IPS-18c (cell line): ENCODE measurements around the gene SMCR8.
"Not testable (repeated sequence)": the region's sequence is repeated elsewhere in the genome, so short reads cannot be mapped to it uniquely, and the experiment has no call there.

Experiments
- H3K4me3 ChIP-seq: 2 replicates; pipeline ENCODE4 v1.7.0; 2013; ENCODE audit warnings: low read depth, mild to moderate bottlenecking, low read length, moderate library complexity; ENCODE audit not compliant: insufficient read depth
- H3K9me3 ChIP-seq: one replicate; pipeline ENCODE4 v1.6.1; 2013; ENCODE audit warnings: mild to moderate bottlenecking, low read length, moderate library complexity; ENCODE audit not compliant: control insufficient read depth, insufficient read depth

SMCR8 gene

DNA sequence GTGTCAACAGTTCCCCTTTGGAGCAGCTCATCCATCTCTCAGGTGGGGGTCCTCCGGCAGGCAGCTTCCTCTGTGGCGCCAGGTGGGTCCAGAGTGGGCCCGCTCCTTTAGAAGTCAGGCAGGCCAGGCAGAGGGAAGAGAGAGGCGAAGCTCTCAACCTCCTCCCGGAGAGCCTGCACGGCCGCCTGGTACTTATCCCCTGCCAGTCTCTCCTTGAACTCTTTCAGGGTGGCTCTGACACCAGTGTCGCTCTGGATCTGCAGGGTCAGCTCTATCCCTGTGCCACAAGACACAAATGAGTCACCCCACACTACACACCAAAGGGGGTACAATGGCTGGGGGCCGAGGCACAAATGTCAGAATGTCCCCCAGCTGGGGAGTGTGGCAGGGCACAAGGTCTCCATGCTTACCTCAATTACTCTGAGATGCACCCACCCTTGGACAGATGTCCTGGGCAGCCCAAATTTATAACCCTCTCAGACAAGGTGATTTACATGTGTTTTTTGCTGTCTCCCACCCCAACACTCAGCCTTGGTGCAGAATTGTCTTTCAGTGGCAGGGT, 13.6 kb downstream of the SMCR8 start:
- H3K9me3 ChIP-seq, result peaks cover 2% of the 10 kb centered on the region
- no peak overlapping the region for H3K4me3 ChIP-seq

DNA sequence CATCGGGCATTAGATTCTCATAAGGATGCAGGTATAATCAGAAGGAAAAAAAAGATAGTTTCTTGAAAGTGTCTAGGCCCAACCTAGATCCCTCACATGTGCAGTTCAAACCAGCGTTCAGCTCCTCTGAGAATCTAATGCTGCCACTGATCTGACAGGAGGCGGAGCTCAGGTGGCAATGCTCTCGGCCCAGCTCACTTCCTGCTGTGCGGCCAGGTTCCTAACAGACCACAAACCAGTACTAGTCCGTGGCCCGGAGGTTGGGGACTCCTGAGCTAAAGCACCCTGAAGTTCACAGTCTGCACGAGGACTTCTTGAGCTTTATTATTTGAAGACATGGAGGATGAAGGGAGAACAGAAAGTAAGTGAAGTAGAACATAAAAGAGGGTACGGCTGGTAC, 16.8 kb downstream of the SMCR8 start:
- H3K9me3 ChIP-seq, result peaks cover 2% of the 10 kb centered on the region
- no peak overlapping the region for H3K4me3 ChIP-seq

DNA sequence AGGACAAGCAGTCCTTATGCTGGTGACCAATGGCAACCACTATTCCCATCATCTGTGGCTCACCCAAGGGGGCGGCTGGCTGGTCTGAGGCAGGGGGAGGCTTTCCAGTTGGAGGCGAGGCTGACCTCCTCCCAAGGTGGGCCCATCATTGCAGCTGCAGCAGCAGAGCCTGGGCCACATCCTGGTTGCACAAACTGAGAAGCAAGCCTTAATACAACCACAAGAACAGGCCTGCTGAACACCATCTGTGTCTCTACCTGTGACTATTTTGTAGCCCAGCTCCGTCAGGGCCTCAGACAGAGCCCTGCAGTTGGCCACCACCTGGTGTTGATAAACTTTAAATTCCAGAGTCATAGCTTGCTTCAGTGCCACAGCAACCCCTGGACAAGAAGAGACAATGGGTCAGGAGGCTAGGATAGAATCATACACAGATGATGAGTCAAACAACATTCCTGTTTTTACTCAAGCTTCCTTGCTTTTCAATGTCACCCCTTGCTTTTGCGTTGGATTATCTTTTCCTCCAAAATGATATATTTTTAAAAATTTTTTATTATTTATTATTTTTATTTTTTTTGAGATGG, 17.9 kb downstream of the SMCR8 start:
- Histone ChIP-seq H3K9me3 (peaks cover 2% of the 10 kb centered on the region), H3K4me3 (no peak overlapping the region)

DNA sequence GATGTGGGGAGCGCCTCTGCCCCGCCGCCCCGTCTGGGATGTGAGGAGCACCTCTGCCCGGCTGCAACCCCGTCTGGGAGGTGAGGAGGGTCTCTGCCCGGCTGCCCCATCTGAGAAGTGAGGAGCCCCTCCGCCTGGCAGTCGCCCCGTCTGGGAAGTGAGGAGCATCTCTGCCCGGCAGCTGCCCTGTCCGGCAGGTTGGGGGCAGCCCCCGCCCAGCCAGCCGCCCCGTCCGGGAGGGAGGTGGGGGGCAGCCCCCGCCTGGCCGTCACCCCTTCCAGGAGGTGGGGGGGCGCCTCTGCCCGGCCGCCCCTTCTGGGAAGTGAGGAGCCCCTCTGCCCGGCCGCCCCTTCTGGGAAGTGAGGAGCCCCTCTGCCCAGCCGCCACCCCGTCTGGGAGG, 23.1 kb downstream of the SMCR8 start:
- H3K4me3 ChIP-seq, H3K9me3 ChIP-seq: not testable (repeated sequence)

DNA sequence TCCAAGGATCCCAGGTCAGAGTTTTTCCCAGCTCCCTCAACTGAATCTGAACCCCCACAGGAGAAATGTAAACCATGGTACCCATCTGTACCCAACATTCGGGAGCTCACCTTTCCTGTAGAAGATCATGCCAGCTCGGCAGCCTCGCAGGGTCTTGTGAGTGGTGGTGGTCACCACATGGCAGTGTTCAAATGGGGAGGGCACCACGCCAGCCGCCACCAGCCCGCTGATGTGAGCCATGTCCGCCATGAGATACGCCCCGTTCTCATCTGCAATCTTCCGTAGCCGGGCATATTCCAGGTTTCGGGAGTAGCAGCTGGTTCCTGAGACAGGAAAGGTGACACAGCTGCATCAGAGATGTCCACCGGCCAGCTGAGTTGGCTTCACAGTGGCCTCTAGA, 24.8 kb downstream of the SMCR8 start:
- peak overlapping the region; percentile 20; the same call in 1 of the 2 replicates for H3K4me3 ChIP-seq
- no peaks in the 10 kb centered on the region for H3K9me3 ChIP-seq

DNA sequence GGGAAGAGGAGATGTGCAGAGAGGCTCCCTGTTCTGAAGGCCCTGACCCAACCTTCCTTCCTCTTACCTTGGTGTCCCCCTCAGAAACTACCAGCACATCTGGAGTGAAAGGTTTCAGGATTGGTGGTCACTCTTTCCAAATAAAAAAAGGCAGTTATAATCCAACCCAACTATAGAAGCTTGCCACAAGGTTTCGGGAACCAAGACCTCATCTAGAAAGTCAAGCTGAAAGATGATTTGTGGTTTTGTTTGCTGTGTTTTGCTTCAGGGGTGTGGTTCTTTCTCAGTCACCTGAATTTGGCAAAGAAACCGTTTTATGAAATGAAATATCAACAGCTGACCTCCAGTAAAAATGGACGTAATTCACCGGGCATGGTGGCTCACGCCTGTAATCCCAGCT, 28.9 kb downstream of the SMCR8 start:
- H3K4me3 ChIP-seq, result no peak overlapping the region

DNA sequence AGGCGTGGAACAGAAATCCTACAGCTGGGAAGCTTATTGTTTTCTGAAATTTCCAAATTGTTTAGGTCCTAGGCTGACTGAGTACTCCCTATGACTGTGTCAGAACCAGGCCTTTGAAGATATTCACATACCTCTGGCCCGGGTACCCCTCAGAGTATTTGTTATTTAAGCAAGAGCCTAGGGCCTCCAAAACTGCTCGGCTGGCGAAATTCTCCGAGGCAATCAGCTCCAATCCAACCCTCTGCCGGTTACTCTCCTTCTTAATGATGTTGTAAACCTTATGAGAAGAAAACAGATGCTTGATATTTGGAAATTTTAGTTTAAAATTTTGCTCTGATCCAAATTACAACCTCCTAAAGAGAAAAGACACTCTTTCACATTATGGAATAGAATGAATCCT, 38.4 kb downstream of the SMCR8 start:
- Histone ChIP-seq H3K4me3 (no peak overlapping the region), H3K9me3 (no peaks in the 10 kb centered on the region)

More for the DNA sequence above, 28.9 kb downstream of the SMCR8 start:
- no peaks in the 10 kb centered on the region for H3K9me3 ChIP-seq

DNA sequence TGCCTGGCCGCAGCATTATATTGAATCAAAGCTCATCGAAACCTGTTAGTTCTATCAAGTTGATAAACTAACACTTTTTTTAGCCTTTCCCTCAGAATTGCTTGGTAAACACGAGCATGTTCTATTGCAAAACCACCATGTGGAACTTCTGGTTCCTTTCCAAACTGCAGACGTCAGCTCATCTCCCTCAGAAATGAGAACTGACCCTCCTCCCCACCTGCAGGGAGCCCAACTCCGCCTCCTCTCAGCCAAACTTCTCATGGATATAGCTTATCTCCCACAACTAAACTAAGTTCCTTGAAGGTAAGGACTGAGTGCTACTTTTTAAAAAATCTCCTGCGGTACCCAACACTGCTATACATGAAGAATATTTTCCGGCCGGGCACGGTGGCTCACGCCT, 41.5 kb downstream of the SMCR8 start:
- Histone ChIP-seq H3K4me3 (no peak overlapping the region), H3K9me3 (no peaks in the 10 kb centered on the region)

DNA sequence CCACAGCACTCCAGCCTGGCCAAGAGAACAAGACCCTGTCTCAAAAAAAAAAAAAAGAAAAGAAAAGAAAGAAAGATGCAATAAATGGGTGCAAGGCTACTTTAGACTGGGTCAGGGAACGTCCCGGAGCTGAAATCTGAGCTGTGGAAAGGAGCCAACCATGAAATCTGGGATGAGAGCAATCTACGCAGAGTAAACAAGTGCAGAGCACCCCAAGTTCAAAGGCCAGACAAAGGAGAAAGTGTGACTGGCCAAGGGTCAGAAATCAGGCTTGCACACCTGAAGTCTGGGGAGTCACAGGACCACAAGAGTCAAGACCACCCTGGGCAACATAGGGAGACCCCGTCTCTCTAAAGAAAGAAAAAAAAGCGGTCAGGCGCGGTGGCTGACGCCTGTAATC, 45.4 kb downstream of the SMCR8 start:
- Histone ChIP-seq H3K9me3 (peaks cover 3% of the 10 kb centered on the region), H3K4me3 (no peak overlapping the region)

DNA sequence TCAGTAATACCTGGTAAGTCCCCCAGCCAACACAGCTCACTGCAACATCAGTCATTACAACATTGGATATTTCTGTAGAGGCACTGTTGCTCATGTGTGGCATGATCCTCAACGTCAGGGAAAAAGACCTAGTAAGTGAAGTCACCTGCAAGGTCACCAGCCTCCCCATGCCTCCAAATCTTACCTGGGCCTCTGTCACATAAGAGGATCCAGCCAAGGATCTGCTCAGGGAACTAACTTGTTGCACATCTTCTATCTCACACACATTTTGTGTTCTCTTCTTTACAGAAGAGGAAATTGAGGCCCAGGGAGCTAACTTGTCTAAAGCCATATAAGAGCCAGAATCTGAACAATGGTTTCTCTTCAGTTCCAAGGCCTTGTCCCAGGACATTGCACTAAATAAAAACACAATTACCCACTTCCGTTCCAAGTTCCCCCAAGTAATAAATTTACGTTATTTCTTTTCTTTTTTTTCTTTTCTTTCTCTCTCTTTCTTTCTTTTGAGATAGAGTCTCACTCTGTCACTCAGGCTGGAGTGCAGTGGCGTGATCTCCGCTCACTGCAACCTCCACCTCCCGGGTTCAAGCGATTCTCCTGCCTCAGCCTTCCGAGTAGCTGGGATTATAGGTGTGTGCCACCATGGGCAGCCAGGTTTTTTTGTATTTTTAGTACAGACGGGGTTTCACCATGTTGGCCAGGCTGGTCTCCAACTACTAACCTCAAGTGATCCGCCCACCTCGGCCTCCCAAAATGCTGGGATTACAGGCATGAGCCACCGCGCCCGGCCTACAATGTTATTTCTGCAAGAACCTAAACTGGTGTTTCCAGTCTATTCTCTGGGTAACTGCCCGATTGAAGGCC, 47.0 kb downstream of the SMCR8 start:
- Histone ChIP-seq H3K9me3 (peaks cover 3% of the 10 kb centered on the region), H3K4me3 (peak overlapping the region; percentile 91)

DNA sequence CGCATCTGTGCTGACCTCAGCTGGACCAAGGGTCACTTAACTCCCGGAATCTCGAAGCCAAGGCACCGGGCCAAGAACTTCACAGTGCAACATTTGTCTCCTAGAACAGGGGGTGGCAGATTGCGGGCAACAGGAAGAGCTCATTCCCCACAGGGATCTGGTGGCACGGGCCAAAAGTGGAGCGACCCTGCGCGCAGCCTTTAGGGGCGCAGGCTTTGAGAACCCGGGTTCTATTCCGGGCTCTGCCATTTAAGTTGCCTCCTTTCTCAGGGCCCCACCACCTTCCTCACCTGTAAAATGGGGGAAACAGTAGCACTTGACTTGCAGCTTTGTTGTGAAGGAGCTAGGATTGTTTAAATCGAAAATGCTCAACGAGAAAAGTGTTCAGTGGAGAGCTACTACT, 47.6 kb downstream of the SMCR8 start:
- Histone ChIP-seq H3K4me3 (peak overlapping the region; percentile 91), H3K9me3 (peaks cover 3% of the 10 kb centered on the region)

DNA sequence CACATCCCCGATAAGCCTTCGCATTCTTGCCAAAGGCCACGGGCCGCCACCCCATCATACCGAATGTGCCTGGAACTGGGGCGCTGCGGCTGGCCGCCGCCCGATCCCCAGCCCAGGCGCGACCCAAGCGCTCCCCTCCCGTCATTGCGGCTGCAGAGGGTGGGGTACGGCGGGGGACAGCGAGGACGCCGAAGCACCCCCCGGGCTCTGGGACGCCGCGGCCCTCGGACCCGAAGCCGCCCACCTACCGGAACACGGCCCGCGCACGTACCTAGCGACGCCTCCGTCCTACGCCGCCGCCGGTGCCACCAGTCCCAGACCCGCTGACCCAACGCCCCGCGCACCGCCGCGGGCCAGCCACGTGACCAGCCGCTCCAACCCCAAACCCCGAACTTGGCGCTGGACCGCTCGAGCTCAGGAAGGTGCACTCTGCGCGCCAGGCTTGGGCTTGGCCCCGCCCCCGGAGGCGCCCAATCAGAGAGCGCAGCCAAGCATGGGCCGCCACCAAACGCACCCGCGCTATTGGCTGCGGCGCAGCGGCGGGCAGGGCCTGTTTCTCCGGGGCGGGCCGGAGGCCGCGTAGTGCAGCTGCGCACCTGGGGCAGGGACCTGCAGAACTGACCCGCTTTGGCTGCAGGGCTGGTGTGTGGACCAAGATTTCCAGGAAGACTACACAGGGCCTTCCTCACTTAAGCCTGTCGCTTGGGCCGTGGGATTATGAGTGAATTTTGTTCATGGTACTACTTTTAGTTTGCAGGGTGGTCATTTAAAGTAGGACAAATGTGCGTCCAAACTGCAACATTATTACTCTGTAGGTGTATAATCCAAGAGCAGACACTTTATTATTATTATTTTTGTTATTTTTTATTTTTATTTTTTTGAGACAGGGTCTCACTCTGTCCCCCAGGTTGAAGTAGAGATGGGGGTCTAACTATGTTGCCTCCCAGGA, 48.3 kb downstream of the SMCR8 start, which contains the start of gene SHMT1:
Gene SHMT1, minus strand, starts transcription at position 450 of the 949 bp plus-strand sequence. CDS start 7,569 bp downstream, outside the sequence.
- peaks cover 3% of the 10 kb centered on the region for H3K9me3 ChIP-seq
- H3K4me3 ChIP-seq, result peak within 1 kb of the TSS; percentile 91

DNA sequence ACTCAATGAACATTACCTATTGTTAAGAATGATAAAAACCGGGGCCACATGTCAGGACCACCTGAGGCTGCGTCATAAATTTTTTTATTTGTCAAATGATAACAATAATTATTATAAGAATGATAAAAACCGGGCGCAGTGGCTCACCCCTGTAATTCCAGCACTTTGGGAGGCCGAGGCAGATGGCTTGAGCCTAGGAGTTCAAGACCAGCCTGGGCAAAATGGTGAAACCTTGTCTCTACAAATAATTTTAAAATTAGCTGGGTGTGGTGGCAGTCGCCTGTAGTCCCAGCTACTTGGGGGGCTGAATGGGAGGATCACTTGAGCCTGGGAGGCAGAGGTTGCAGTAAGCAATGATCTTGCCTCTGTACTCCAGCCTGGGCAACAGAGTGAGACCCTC, 49.1 kb downstream of the SMCR8 start:
- Histone ChIP-seq H3K4me3 (no peak overlapping the region), H3K9me3 (peaks cover 3% of the 10 kb centered on the region)

DNA sequence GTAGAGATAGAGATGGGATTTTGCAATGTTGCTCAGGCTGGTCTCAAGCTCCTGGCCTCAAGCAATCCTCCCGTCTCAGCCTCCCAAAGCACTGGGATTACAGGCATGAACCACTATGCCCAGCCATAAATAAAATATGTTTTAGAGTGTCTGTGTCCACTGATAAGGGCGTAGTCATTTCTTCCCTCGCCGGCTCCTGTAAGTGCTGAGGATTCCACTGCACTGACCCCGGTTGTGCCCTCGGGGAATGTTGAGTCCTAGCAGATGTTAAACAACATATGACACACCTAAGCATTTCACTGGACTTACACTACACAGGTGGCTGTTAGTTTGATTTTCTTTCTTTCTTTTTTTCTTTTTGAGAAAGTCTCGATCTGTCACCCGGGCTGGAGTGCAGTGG, 53.9 kb downstream of the SMCR8 start:
- no peak overlapping the region for H3K4me3 ChIP-seq

DNA sequence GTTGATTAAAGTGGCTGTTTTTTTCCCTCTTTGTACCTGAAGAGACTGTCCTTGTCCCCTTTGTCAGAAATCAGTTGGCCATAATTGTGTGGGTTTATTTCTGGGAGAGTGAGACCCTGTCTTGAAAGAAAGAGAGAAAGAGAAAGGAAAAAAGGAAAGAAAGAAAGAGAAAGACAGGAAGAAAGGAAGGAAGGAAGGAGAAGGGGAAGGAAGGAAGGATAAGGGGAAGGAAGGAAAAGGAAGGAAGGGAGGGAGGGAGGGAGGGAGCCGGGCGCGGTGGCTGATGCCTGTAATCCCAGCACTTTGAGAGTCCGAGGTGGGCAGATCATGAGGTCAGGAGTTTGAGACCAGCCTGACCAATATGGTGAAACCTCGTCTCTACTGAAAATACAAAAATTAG, 55.7 kb downstream of the SMCR8 start:
- no peak overlapping the region for H3K4me3 ChIP-seq
- peaks cover 2% of the 10 kb centered on the region for H3K9me3 ChIP-seq

More for the DNA sequence above, 53.9 kb downstream of the SMCR8 start:
- no peaks in the 10 kb centered on the region for H3K9me3 ChIP-seq

DNA sequence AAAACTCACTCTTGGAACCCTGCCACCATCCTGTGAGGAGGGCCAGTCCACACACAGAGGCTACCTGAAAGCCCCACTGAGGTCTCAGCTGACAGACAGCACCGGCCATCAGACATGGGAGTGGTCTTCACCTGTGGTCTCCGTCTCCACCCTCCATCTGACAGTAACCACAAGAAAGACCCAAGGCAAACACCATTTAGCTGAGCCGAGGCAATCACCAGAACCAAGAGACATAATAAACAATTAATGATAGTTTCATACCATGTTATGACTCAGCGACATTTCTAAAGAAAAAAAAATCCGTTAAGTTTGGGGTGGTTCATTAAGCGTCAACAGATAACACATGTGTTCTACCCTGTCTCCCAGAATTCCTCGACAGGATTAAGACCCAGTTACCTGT, 56.4 kb downstream of the SMCR8 start:
- H3K9me3 ChIP-seq, result peaks cover 2% of the 10 kb centered on the region
- no peak overlapping the region for H3K4me3 ChIP-seq

DNA sequence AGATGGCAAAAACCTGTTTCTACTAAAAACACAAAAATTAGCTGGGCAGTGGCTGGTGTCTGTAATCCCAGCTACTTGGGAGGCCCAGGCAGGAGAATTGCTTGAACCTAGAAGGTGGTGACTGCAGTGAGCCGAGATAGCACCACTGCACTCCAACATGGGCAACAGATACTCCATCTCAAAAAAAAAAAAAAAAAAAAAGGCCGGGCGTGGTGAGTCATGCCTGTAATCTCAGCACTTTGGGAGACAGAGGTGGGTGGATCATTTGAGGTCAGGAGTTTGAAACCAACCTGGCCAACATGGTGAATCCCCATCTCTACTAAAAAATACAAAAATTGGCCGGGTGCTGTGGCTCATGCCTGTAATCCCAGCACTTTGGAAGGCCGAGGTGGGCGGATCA, 58.1 kb downstream of the SMCR8 start:
- H3K4me3 ChIP-seq, H3K9me3 ChIP-seq: not testable (repeated sequence)
